Panc1 (cell line): Measurements from ENCODE around the gene ADGRL1.
"Not testable (repeated sequence)": the region's sequence is repeated elsewhere in the genome, so short reads cannot be mapped to it uniquely, and the experiment has no call there.

Experiments used
- POLR2AphosphoS5 ChIP-seq: IDR thresholded peaks from 2 replicates; pipeline ENCODE4 v1.6.1; 2012; ENCODE audit warnings: mild to moderate bottlenecking, low read depth, low read length, moderate library complexity
- TCF7L2 ChIP-seq: IDR thresholded peaks from 2 replicates; pipeline ENCODE4 v1.6.1; 2011; ENCODE audit warnings: mild to moderate bottlenecking, low read depth, low read length, inconsistent platforms
- TF ChIP-seq, protein P1 (sequence below): fragments of 450-650 bp; IDR thresholded peaks from 2 replicates; pipeline ENCODE4 v1.5.1; 2017; ENCODE audit warnings: mild to moderate bottlenecking
- TF ChIP-seq, protein P2 (sequence below), 2 experiments: IDR thresholded peaks; 2 replicates each; pipeline ENCODE4 v1.6.1; 2011 to 2012; ENCODE audit warnings: low read depth in 2 of 2, control low read depth in 1 of 2, low read length in 1 of 2, mild to moderate bottlenecking in 1 of 2, moderate library complexity in 1 of 2; ENCODE audit not compliant: insufficient read depth in 1 of 2

- TF ChIP-seq, protein P1, sequence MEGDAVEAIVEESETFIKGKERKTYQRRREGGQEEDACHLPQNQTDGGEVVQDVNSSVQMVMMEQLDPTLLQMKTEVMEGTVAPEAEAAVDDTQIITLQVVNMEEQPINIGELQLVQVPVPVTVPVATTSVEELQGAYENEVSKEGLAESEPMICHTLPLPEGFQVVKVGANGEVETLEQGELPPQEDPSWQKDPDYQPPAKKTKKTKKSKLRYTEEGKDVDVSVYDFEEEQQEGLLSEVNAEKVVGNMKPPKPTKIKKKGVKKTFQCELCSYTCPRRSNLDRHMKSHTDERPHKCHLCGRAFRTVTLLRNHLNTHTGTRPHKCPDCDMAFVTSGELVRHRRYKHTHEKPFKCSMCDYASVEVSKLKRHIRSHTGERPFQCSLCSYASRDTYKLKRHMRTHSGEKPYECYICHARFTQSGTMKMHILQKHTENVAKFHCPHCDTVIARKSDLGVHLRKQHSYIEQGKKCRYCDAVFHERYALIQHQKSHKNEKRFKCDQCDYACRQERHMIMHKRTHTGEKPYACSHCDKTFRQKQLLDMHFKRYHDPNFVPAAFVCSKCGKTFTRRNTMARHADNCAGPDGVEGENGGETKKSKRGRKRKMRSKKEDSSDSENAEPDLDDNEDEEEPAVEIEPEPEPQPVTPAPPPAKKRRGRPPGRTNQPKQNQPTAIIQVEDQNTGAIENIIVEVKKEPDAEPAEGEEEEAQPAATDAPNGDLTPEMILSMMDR: not testable (repeated sequence)
- not testable (repeated sequence) for TF ChIP-seq TCF7L2, POLR2AphosphoS5
- TF ChIP-seq, protein P2, sequence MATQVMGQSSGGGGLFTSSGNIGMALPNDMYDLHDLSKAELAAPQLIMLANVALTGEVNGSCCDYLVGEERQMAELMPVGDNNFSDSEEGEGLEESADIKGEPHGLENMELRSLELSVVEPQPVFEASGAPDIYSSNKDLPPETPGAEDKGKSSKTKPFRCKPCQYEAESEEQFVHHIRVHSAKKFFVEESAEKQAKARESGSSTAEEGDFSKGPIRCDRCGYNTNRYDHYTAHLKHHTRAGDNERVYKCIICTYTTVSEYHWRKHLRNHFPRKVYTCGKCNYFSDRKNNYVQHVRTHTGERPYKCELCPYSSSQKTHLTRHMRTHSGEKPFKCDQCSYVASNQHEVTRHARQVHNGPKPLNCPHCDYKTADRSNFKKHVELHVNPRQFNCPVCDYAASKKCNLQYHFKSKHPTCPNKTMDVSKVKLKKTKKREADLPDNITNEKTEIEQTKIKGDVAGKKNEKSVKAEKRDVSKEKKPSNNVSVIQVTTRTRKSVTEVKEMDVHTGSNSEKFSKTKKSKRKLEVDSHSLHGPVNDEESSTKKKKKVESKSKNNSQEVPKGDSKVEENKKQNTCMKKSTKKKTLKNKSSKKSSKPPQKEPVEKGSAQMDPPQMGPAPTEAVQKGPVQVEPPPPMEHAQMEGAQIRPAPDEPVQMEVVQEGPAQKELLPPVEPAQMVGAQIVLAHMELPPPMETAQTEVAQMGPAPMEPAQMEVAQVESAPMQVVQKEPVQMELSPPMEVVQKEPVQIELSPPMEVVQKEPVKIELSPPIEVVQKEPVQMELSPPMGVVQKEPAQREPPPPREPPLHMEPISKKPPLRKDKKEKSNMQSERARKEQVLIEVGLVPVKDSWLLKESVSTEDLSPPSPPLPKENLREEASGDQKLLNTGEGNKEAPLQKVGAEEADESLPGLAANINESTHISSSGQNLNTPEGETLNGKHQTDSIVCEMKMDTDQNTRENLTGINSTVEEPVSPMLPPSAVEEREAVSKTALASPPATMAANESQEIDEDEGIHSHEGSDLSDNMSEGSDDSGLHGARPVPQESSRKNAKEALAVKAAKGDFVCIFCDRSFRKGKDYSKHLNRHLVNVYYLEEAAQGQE (IDR thresholded peaks at IDR 0.05; ENCODE audit: insufficient read depth in 1 of 2, low read depth in 2 of 2, low read length in 1 of 2): not testable (repeated sequence)
These were observed 4.2 kb upstream of the ADGRL1 start for GRCh38 chr19:14210182-14210581.
